Spleen (tissue), 11 donors: ENCODE results near the gene SAAL1. TPM values are rescaled to one million over a fixed set of nuclear protein-coding genes. Genes with fewer than 3 reads are reported as not detected.

Experiments
- DNase-seq: peaks from one replicate; pipeline ENCODE4 v3.0.0-alpha.2; 2020
- H3K27ac ChIP-seq, 8 donors: fragments of 200-600 bp; sonication (generic) in 7 of 8; 1 replicate in 4 of 8; 2 replicates in 4 of 8; pipeline versions ENCODE4 v1.5.0 to v1.8.0; 2016 to 2021; ENCODE audit warnings: inconsistent platforms in 4 of 8, mild to moderate bottlenecking in 4 of 8, moderate library complexity in 1 of 8
- H3K27me3 ChIP-seq, 7 donors: fragments of 200-600 bp; sonication (generic) in 6 of 7; replicated peaks in 1 of 7; 1 replicate in 4 of 7; 2 replicates in 3 of 7; pipeline versions ENCODE4 v1.5.0 to v1.8.0; 2016 to 2021; ENCODE audit warnings: inconsistent platforms in 3 of 7, mild to moderate bottlenecking in 1 of 7
- H3K36me3 ChIP-seq, 6 donors: fragments of 200-600 bp; sonication (generic) in 5 of 6; 1 replicate in 4 of 6; 2 replicates in 2 of 6; pipeline versions ENCODE4 v1.5.0 to v1.8.0; 2016 to 2021; ENCODE audit warnings: inconsistent platforms in 2 of 6
- H3K4me1 ChIP-seq, 6 donors: fragments of 200-600 bp; sonication (generic) in 5 of 6; 1 replicate in 3 of 6; 2 replicates in 3 of 6; pipeline versions ENCODE4 v1.5.0 to v1.8.0; 2016 to 2021; ENCODE audit warnings: inconsistent platforms in 3 of 6
- H3K4me3 ChIP-seq, 8 donors: fragments of 200-600 bp; sonication (generic) in 7 of 8; 1 replicate in 4 of 8; 2 replicates in 4 of 8; pipeline versions ENCODE4 v1.5.0 to v1.8.0; 2016 to 2021; ENCODE audit warnings: inconsistent platforms in 4 of 8, mild to moderate bottlenecking in 4 of 8, moderate library complexity in 2 of 8
- H3K9me3 ChIP-seq, 8 donors: fragments of 200-600 bp; sonication (generic) in 7 of 8; 1 replicate in 4 of 8; 2 replicates in 4 of 8; pipeline versions ENCODE4 v1.5.0 to v1.8.0; 2016 to 2021; ENCODE audit warnings: inconsistent platforms in 4 of 8
- CTCF ChIP-seq, 11 experiments: fragments of 200-600 bp in 7 of 11; fragments of 450-650 bp in 4 of 11; sonication (generic) in 4 of 11; IDR thresholded peaks in 8 of 11; conservative IDR thresholded peaks in 3 of 11; 1 replicate in 7 of 11; 2 replicates in 4 of 11; pipeline versions ENCODE4 v1.4.0 to v1.8.0; 2016 to 2021; ENCODE audit warnings: antibody characterized with exemption in 11 of 11, inconsistent platforms in 4 of 11, mild to moderate bottlenecking in 1 of 11
- POLR2A ChIP-seq, 3 donors: fragments of 450-650 bp; IDR thresholded peaks; one replicate each; pipeline ENCODE4 v1.5.1; 2017; ENCODE audit warnings: antibody characterized with exemption in 3 of 3, mild to moderate bottlenecking in 1 of 3
- POLR2AphosphoS5 ChIP-seq, 3 donors: sonication (generic); formaldehyde crosslinking; IDR thresholded peaks; one replicate each; pipeline ENCODE4 v1.5.1; 2017; ENCODE audit warnings: antibody characterized with exemption in 3 of 3
- WGBS, 5 donors: extraction: QIAGEN DNeasy Blood & Tissue Kit in 3 of 5; methylation state at CpG; one replicate each; pipeline versions ENCODE4 v1.1.5 to v1.1.7; 2013 to 2018; 5-methylcytosine and 5-hydroxymethylcytosine counted together
- intact Hi-C: fragments of 100-400 bp; cut with DNase I; formaldehyde crosslinking; loops from one replicate; pipeline ENCODE4 v1.15.0; 2023; ENCODE audit warnings: low total_unique reads
- polyA plus RNA-seq, 3 donors: library from polyadenylated mRNA; stranded (reverse); fragments of 200-250 nt; gene quantifications; one replicate each; pipeline ENCODE4 v1.2.1, GENCODE V29; 2013
- total RNA-seq, 7 donors: library from RNA; depleted of rRNA in 3 of 7; stranded (reverse); fragments of >200 nt in 3 of 7; fragmentation: NEBNext Ultra II Directional in 4 of 7; extraction: Animal tissue kit (Norgen Biotek cat#: 25700) in 4 of 7; gene quantifications; one replicate each; pipeline versions ENCODE4 v1.1.0 to v1.2.1, GENCODE V29; 2016 to 2021
- donor health status: healthy with polysubstance abuse.
- donor health status: DM: no; HTN: no; CAD: no; lungs with moderate emphysema.
- donor health status: DM: no; HTN: no; CAD: no.
- donor health status: Bipolar disorder and iron deficiency.
- donor health status: healthy.
- donor health status: DM: no; HTN: no; CAD: no.
- donor health status: DM: yes; HTN: yes; CAD: no.

The SAAL1 gene
- total and polyA plus RNA-seq, 10 donors = 12.7 to 26.9 (median 15.2) TPM

- no peaks in the 10 kb centered on the region for H3K9me3 ChIP-seq
- H3K36me3 ChIP-seq = peaks cover 0 to 77% (median 36%) of the 10 kb centered on the region in 6 donors
- H3K4me1 ChIP-seq = peaks cover 7 to 40% (median 17%) of the 10 kb centered on the region in 6 donors
- H3K4me3 ChIP-seq = no peak overlapping the region
- H3K27ac ChIP-seq = no peak overlapping the region
- intact Hi-C loops = no loop called here
- H3K27me3 ChIP-seq = no peaks in the 10 kb centered on the region
- no peak for TF ChIP-seq POLR2A (IDR thresholded peaks at IDR 0.05)
- no peak for TF ChIP-seq CTCF (IDR thresholded peaks at IDR 0.05 in 8 of 11, conservative IDR thresholded peaks at IDR 0.05 in 3 of 11)
- TF ChIP-seq POLR2AphosphoS5 (IDR thresholded peaks at IDR 0.05) = no peak
- no peak for DNase-seq
- WGBS, 5 donors = 34 to 63% (median 61%) methylated on average over 6 of the region's 6 CpGs
Measured at GRCh38 chr11:18100926-18101656, 4.8 kb downstream of the SAAL1 start.

GRCh38 chr11:18093959-18094358 is 11.9 kb downstream of the SAAL1 start:
- Histone ChIP-seq H3K36me3 (peaks cover 0 to 100% (median 71%) of the 10 kb centered on the region in 6 donors), H3K4me3 (no peak overlapping the region), H3K27ac (no peak overlapping the region), H3K4me1 (no peaks in the 10 kb centered on the region), H3K9me3 (no peaks in the 10 kb centered on the region), H3K27me3 (no peaks in the 10 kb centered on the region)
- intact Hi-C loops = no loop called here
- no peak for DNase-seq
- TF ChIP-seq POLR2AphosphoS5 (IDR thresholded peaks at IDR 0.05) (no peak), POLR2A (IDR thresholded peaks at IDR 0.05) (no peak), CTCF (IDR thresholded peaks at IDR 0.05 in 8 of 11, conservative IDR thresholded peaks at IDR 0.05 in 3 of 11) (no peak)

DNA sequence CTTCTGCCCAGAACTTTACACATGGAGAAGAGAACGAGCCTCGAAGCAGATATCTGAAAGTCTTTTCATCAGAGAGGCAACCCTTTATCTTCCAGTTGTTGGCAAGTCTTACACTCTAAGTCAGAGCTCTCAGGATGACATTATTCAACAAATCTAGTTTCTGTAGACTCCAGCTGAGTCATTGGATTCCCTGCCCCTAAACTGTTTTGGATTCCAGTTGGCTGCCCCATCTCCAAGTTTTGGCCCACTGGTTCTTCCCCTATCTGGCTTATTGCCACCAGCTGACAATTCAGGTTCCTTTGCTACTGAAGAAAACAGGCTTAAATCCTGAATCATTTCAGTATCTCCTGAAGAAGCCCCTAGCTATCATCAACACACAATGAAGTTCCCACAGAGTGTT is 14.2 kb downstream of the SAAL1 start:
- no peaks in the 10 kb centered on the region for H3K9me3 ChIP-seq
- intact Hi-C loops = no loop called here
- TF ChIP-seq CTCF (IDR thresholded peaks at IDR 0.05 in 8 of 11, conservative IDR thresholded peaks at IDR 0.05 in 3 of 11) (no peak), POLR2A (IDR thresholded peaks at IDR 0.05) (no peak), POLR2AphosphoS5 (IDR thresholded peaks at IDR 0.05) (no peak)
- H3K36me3 ChIP-seq = peaks cover 0 to 100% (median 85%) of the 10 kb centered on the region in 6 donors
- no peaks in the 10 kb centered on the region for H3K4me1 ChIP-seq
- H3K27ac ChIP-seq = no peak overlapping the region
- H3K4me3 ChIP-seq = no peak overlapping the region
- 90 to 98% (median 90%) methylated on average over 2 of the region's 2 CpGs for WGBS, 5 donors
- no peak for DNase-seq
- no peaks in the 10 kb centered on the region for H3K27me3 ChIP-seq

GRCh38 chr11:18088966-18089365 is 16.9 kb downstream of the SAAL1 start:
- Histone ChIP-seq H3K4me3 (no peak overlapping the region), H3K9me3 (no peaks in the 10 kb centered on the region), H3K4me1 (no peaks in the 10 kb centered on the region), H3K36me3 (peaks cover 0 to 100% (median 74%) of the 10 kb centered on the region in 6 donors), H3K27ac (no peak overlapping the region), H3K27me3 (no peaks in the 10 kb centered on the region)
- TF ChIP-seq POLR2A (IDR thresholded peaks at IDR 0.05) (no peak), POLR2AphosphoS5 (IDR thresholded peaks at IDR 0.05) (no peak), CTCF (IDR thresholded peaks at IDR 0.05 in 8 of 11, conservative IDR thresholded peaks at IDR 0.05 in 3 of 11) (no peak)
- DNase-seq = no peak
- intact Hi-C loops = no loop called here
- 53 to 87% (median 73%) methylated on average over 3 of the region's 3 CpGs for WGBS, 5 donors
